ENCODE measurements around the gene FIGNL1.

The FIGNL1 gene

GRCh38 chr7:50427518-50427917, 22.6 kb downstream of the FIGNL1 start:
- DNase-seq (ENCODE audit: low read depth), result no peak

GRCh38 chr7:50426280-50427045, 23.7 kb downstream of the FIGNL1 start:
- DNase-seq (ENCODE audit: low read depth), result no peak

GRCh38 chr7:50425318-50425717, 24.8 kb downstream of the FIGNL1 start:
- DNase-seq (ENCODE audit: low read depth), result no peak

GRCh38 chr7:50423860-50424259, 26.3 kb downstream of the FIGNL1 start:
- DNase-seq (ENCODE audit: low read depth), result no peak

- no peak for DNase-seq (ENCODE audit: low read depth)
Observed at GRCh38 chr7:50422858-50423257, 27.3 kb downstream of the FIGNL1 start.

- no peak for DNase-seq (ENCODE audit: low read depth)
Observed at GRCh38 chr7:50421043-50421442, 29.1 kb downstream of the FIGNL1 start.

GRCh38 chr7:50418526-50419290, 31.4 kb downstream of the FIGNL1 start:
- DNase-seq (ENCODE audit: low read depth), result no peak

GRCh38 chr7:50418086-50418515, 32.0 kb downstream of the FIGNL1 start:
- DNase-seq (ENCODE audit: low read depth), result peak; percentile 51

GRCh38 chr7:50416527-50417182, 33.5 kb downstream of the FIGNL1 start:
- DNase-seq (ENCODE audit: low read depth), result no peak

- no peak for DNase-seq (ENCODE audit: low read depth)
Observed at GRCh38 chr7:50415844-50416364, 34.2 kb downstream of the FIGNL1 start.

GRCh38 chr7:50413561-50413960, 36.6 kb downstream of the FIGNL1 start:
- DNase-seq (ENCODE audit: low read depth), result no peak

GRCh38 chr7:50412973-50413372, 37.2 kb downstream of the FIGNL1 start:
- DNase-seq (ENCODE audit: low read depth), result no peak

- DNase-seq (ENCODE audit: low read depth), result no peak
Observed at GRCh38 chr7:50411332-50411731, 38.8 kb downstream of the FIGNL1 start.

GRCh38 chr7:50409856-50410745, 40.0 kb downstream of the FIGNL1 start:
- no peak for DNase-seq (ENCODE audit: low read depth)

- no peak for DNase-seq (ENCODE audit: low read depth)
Observed at GRCh38 chr7:50406935-50407334, 43.2 kb downstream of the FIGNL1 start.

- DNase-seq (ENCODE audit: low read depth), result no peak
Observed at GRCh38 chr7:50405221-50405620, 44.9 kb downstream of the FIGNL1 start.

GRCh38 chr7:50404392-50404791, 45.8 kb downstream of the FIGNL1 start:
- DNase-seq (ENCODE audit: low read depth), result no peak

- DNase-seq (ENCODE audit: low read depth), result no peak
Observed at GRCh38 chr7:50400114-50400513, 50.0 kb downstream of the FIGNL1 start.

GRCh38 chr7:50399635-50400034, 50.5 kb downstream of the FIGNL1 start:
- no peak for DNase-seq (ENCODE audit: low read depth)

- DNase-seq (ENCODE audit: low read depth), result no peak
Observed at GRCh38 chr7:50399206-50399605, 50.9 kb downstream of the FIGNL1 start.

- no peak for DNase-seq (ENCODE audit: low read depth)
Observed at GRCh38 chr7:50397971-50398324, 52.2 kb downstream of the FIGNL1 start.
